IMR-90 (cell line): ENCODE measurements around the gene PDE8B.

Experiments
- BHLHE40 ChIP-seq: fragments of 150-350 bp; IDR thresholded peaks from 2 replicates; pipeline ENCODE4 v1.6.1; 2016; ENCODE audit warnings: mild to moderate bottlenecking, low read depth, low read length
- CEBPB ChIP-seq: IDR thresholded peaks from 2 replicates; pipeline ENCODE4 v1.6.1; 2012; ENCODE audit warnings: low read depth, low read length, improper control_type of control experiment
- CHD1 ChIP-seq: IDR thresholded peaks from 2 replicates; pipeline ENCODE4 v1.6.1; 2012; ENCODE audit warnings: low read depth, low read length, improper control_type of control experiment
- MXI1 ChIP-seq: IDR thresholded peaks from 2 replicates; pipeline ENCODE4 v1.6.1; 2012; ENCODE audit warnings: low read depth, mild to moderate bottlenecking, low read length, moderate library complexity, borderline replicate concordance
- POLR2A ChIP-seq: IDR thresholded peaks from 2 replicates; pipeline ENCODE4 v1.6.1; 2012; ENCODE audit warnings: mild to moderate bottlenecking, low read depth, low read length
- RCOR1 ChIP-seq: IDR thresholded peaks from 2 replicates; pipeline ENCODE4 v1.6.1; 2012; ENCODE audit warnings: mild to moderate bottlenecking, low read length, improper control_type of control experiment; ENCODE audit not compliant: insufficient replicate concordance
- RFX5 ChIP-seq: IDR thresholded peaks from 2 replicates; pipeline ENCODE4 v1.8.0; 2012; ENCODE audit warnings: low read depth, mild to moderate bottlenecking, low read length, moderate library complexity
- SMC3 ChIP-seq: fragments of 150-350 bp; IDR thresholded peaks from 2 replicates; pipeline ENCODE4 v1.6.1; 2016; ENCODE audit warnings: low read depth, mild to moderate bottlenecking, antibody characterized with exemption, low read length, moderate library complexity
- USF2 ChIP-seq: fragments of 150-350 bp; IDR thresholded peaks from 2 replicates; pipeline ENCODE4 v1.6.1; 2017; ENCODE audit warnings: mild to moderate bottlenecking, antibody characterized with exemption, low read length, low read depth
- TF ChIP-seq, protein P1 (sequence below): conservative IDR thresholded peaks from 2 replicates; pipeline ENCODE4 v1.5.1; 2012; ENCODE audit warnings: mild to moderate bottlenecking, low read depth, low read length, improper control_type of control experiment

- TF ChIP-seq, protein P1, sequence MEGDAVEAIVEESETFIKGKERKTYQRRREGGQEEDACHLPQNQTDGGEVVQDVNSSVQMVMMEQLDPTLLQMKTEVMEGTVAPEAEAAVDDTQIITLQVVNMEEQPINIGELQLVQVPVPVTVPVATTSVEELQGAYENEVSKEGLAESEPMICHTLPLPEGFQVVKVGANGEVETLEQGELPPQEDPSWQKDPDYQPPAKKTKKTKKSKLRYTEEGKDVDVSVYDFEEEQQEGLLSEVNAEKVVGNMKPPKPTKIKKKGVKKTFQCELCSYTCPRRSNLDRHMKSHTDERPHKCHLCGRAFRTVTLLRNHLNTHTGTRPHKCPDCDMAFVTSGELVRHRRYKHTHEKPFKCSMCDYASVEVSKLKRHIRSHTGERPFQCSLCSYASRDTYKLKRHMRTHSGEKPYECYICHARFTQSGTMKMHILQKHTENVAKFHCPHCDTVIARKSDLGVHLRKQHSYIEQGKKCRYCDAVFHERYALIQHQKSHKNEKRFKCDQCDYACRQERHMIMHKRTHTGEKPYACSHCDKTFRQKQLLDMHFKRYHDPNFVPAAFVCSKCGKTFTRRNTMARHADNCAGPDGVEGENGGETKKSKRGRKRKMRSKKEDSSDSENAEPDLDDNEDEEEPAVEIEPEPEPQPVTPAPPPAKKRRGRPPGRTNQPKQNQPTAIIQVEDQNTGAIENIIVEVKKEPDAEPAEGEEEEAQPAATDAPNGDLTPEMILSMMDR = no peak
- TF ChIP-seq POLR2A (no peak), RCOR1 (no peak), MXI1 (no peak), BHLHE40 (no peak), USF2 (no peak), SMC3 (no peak), CHD1 (no peak), RFX5 (no peak), CEBPB (no peak)
Observed at GRCh38 chr5:77210091-77210963, at the start of gene PDE8B.
